GM23338 (cell line): ENCODE measurements around the gene TAF7. TPM values are rescaled to one million over a fixed set of nuclear protein-coding genes. Genes with fewer than 3 reads are reported as not detected.
A peak's percentile ranks its signal among the peaks of the same experiment; 100 is the strongest.

ENCODE experiments used
- ATAC-seq: fragments of 200-7000 bp; cut with Tn5 transposase; 3 replicates; pipeline ENCODE4 v1.9.1; 2020
- DNase-seq: peaks from one replicate; pipeline ENCODE4 v3.0.0-alpha.2; 2015; ENCODE audit warnings: low spot score
- H2AFZ ChIP-seq: fragments of 200-600 bp; sonication (generic); 2 replicates; pipeline ENCODE4 v1.8.0; 2016; ENCODE audit warnings: antibody characterized with exemption, mild to moderate bottlenecking, moderate library complexity
- H3F3A ChIP-seq: fragments of 200-600 bp; sonication (generic); replicated peaks from 2 replicates; pipeline ENCODE4 v1.8.0; 2017; ENCODE audit warnings: antibody characterized with exemption, mixed run types, low read depth
- H3K27ac ChIP-seq: fragments of 200-600 bp; sonication (generic); 2 replicates; pipeline ENCODE4 v1.6.1; 2016; ENCODE audit warnings: low read depth
- H3K27me3 ChIP-seq: fragments of 200-600 bp; sonication (generic); 2 replicates; pipeline ENCODE4 v1.8.0; 2016; ENCODE audit warnings: mild to moderate bottlenecking, mixed run types, moderate library complexity; ENCODE audit not compliant: insufficient read depth
- H3K36me3 ChIP-seq: fragments of 200-600 bp; sonication (generic); 2 replicates; pipeline ENCODE4 v1.8.0; 2016; ENCODE audit warnings: mild to moderate bottlenecking; ENCODE audit not compliant: insufficient read depth
- H3K4me1 ChIP-seq: fragments of 200-600 bp; sonication (generic); 2 replicates; pipeline ENCODE4 v1.8.0; 2016; ENCODE audit warnings: mild to moderate bottlenecking, moderate library complexity; ENCODE audit not compliant: insufficient read depth
- H3K4me2 ChIP-seq: fragments of 200-600 bp; sonication (generic); 2 replicates; pipeline ENCODE4 v1.7.1; 2017; ENCODE audit warnings: mixed run types
- H3K4me3 ChIP-seq: fragments of 200-600 bp; sonication (generic); 2 replicates; pipeline ENCODE4 v1.6.1; 2016; ENCODE audit warnings: mixed run types
- H3K79me2 ChIP-seq: fragments of 200-600 bp; sonication (generic); replicated peaks from 2 replicates; pipeline ENCODE4 v1.8.0; 2017; ENCODE audit warnings: mild to moderate bottlenecking; ENCODE audit not compliant: insufficient read depth
- H3K9me2 ChIP-seq: fragments of 200-600 bp; sonication (generic); 2 replicates; pipeline ENCODE4 v1.8.0; 2017; ENCODE audit not compliant: insufficient read depth
- H4K20me1 ChIP-seq: fragments of 200-600 bp; sonication (generic); replicated peaks from 2 replicates; pipeline ENCODE4 v1.8.0; 2017; ENCODE audit warnings: mild to moderate bottlenecking; ENCODE audit not compliant: insufficient read depth
- H3K27ac Mint-ChIP-seq: 2 replicates; pipeline ENCODE4 v1.8.0; 2020; ENCODE audit warnings: inconsistent platforms, mild to moderate bottlenecking, moderate library complexity, mixed read lengths
- H3K27me3 Mint-ChIP-seq: 3 replicates; pipeline ENCODE4 v1.8.0; 2022; ENCODE audit warnings: low read depth, mild to moderate bottlenecking, moderate library complexity, mixed read lengths, inconsistent platforms; ENCODE audit not compliant: insufficient read depth, poor library complexity
- H3K36me3 Mint-ChIP-seq: 3 replicates; pipeline ENCODE4 v1.8.0; 2021; ENCODE audit warnings: low read depth, mild to moderate bottlenecking, inconsistent platforms, moderate library complexity, mixed read lengths
- H3K4me1 Mint-ChIP-seq: 3 replicates; pipeline ENCODE4 v1.8.0; 2020; ENCODE audit warnings: mild to moderate bottlenecking, inconsistent platforms, mixed read lengths
- H3K4me3 Mint-ChIP-seq: 3 replicates; pipeline ENCODE4 v1.8.0; 2021; ENCODE audit warnings: moderate library complexity, mild to moderate bottlenecking, inconsistent platforms, mixed read lengths
- H3K9me3 Mint-ChIP-seq: 3 replicates; pipeline ENCODE4 v1.8.0; 2020; ENCODE audit warnings: moderate library complexity, mild to moderate bottlenecking, inconsistent platforms, mixed read lengths
- CREB1 ChIP-seq: fragments of 250-450 bp; sonication (Bioruptor Pico); IDR thresholded peaks from 2 replicates; pipeline ENCODE4 v1.5.0; 2020; ENCODE audit warnings: low read depth, mild to moderate bottlenecking, moderate library complexity
- CTCF ChIP-seq, 2 experiments: fragments of 200-600 bp in 1 of 2; sonication (generic) in 1 of 2; conservative IDR thresholded peaks; 2 replicates each; pipeline versions ENCODE4 v1.5.1 to v1.6.1; 2016 to 2017; ENCODE audit warnings: antibody characterized with exemption in 2 of 2, low read depth in 2 of 2, mild to moderate bottlenecking in 2 of 2, moderate library complexity in 1 of 2
- ETS1 ChIP-seq: IDR thresholded peaks from 2 replicates; pipeline ENCODE4 v1.6.1; 2016; ENCODE audit warnings: antibody characterized with exemption
- EZH2 ChIP-seq: fragments of 200-600 bp; sonication (generic); IDR thresholded peaks from one replicate; pipeline ENCODE4 v1.8.0; 2017; ENCODE audit warnings: antibody characterized with exemption, mild to moderate bottlenecking, low read depth; ENCODE audit not compliant: unreplicated experiment
- EZH2phosphoT487 ChIP-seq: fragments of 200-600 bp; sonication (generic); IDR thresholded peaks from one replicate; pipeline ENCODE4 v1.8.1; 2018; ENCODE audit warnings: antibody characterized with exemption; ENCODE audit not compliant: unreplicated experiment
- JUNB ChIP-seq: IDR thresholded peaks from one replicate; pipeline ENCODE4 v1.6.1; 2016; ENCODE audit warnings: antibody characterized with exemption; ENCODE audit not compliant: unreplicated experiment
- NANOG ChIP-seq: IDR thresholded peaks from 2 replicates; pipeline ENCODE4 v1.6.1; 2016; ENCODE audit warnings: antibody characterized with exemption, borderline replicate concordance
- POLR2AphosphoS5 ChIP-seq: IDR thresholded peaks from 2 replicates; pipeline ENCODE4 v1.6.1; 2016; ENCODE audit warnings: antibody characterized with exemption, low read depth
- STAT1 ChIP-seq: IDR thresholded peaks from one replicate; pipeline ENCODE4 v1.6.1; 2016; ENCODE audit warnings: antibody characterized with exemption; ENCODE audit not compliant: unreplicated experiment
- ZNF114 ChIP-seq: fragments of 250-450 bp; sonication (Bioruptor Pico); IDR thresholded peaks from 2 replicates; pipeline ENCODE4 v1.5.0; 2020; ENCODE audit warnings: mild to moderate bottlenecking, moderate library complexity
- ZNF331 ChIP-seq: fragments of 250-450 bp; sonication (Bioruptor Pico); IDR thresholded peaks from 2 replicates; pipeline ENCODE4 v1.5.0; 2020; ENCODE audit warnings: low read depth, mild to moderate bottlenecking, moderate library complexity
- polyA plus RNA-seq: library from polyadenylated mRNA; unstranded; fragments of >200 nt; fragmentation: Nextera tagmentation; extraction: Ambion mirVana; gene quantifications from 2 replicates; pipeline ENCODE4 v1.2.1, GENCODE V29; 2016
- total RNA-seq: library from RNA; depleted of rRNA; stranded (reverse); fragments of >200 nt; shearing (Covaris generic); gene quantifications from 2 replicates; pipeline ENCODE4 v1.2.3, GENCODE V29; 2014
- TF ChIP-seq, protein P1 (sequence below): IDR thresholded peaks from one replicate; pipeline ENCODE4 v1.6.1; 2018; ENCODE audit warnings: antibody characterized with exemption; ENCODE audit not compliant: unreplicated experiment

TAF7 gene
- total and polyA plus RNA-seq, 2 experiments from 2014 or later = 92.0 to 217 TPM

GRCh38 chr5:141330299-141331080 is 9.9 kb upstream of the TAF7 start, which contains the start of gene PCDHGA1:
Gene PCDHGA1 (plus strand): TSS chr5:141330514.
- peak; percentile 38; the same call in 2 of the 3 replicates for ATAC-seq
- no peaks in the 10 kb centered on the region for H3K4me1 ChIP-seq
- H3K9me3 Mint-ChIP-seq = peaks cover 78% of the 10 kb centered on the region
- H3F3A ChIP-seq = no peaks in the 10 kb centered on the region
- peak; percentile 63 for DNase-seq
- H3K79me2 ChIP-seq = no peaks in the 10 kb centered on the region
- H3K4me3 Mint-ChIP-seq = no peak within 1 kb of the TSS
- no peaks in the 10 kb centered on the region for H3K36me3 ChIP-seq
- TF ChIP-seq POLR2AphosphoS5 = no peak
- TF ChIP-seq, protein P1, sequence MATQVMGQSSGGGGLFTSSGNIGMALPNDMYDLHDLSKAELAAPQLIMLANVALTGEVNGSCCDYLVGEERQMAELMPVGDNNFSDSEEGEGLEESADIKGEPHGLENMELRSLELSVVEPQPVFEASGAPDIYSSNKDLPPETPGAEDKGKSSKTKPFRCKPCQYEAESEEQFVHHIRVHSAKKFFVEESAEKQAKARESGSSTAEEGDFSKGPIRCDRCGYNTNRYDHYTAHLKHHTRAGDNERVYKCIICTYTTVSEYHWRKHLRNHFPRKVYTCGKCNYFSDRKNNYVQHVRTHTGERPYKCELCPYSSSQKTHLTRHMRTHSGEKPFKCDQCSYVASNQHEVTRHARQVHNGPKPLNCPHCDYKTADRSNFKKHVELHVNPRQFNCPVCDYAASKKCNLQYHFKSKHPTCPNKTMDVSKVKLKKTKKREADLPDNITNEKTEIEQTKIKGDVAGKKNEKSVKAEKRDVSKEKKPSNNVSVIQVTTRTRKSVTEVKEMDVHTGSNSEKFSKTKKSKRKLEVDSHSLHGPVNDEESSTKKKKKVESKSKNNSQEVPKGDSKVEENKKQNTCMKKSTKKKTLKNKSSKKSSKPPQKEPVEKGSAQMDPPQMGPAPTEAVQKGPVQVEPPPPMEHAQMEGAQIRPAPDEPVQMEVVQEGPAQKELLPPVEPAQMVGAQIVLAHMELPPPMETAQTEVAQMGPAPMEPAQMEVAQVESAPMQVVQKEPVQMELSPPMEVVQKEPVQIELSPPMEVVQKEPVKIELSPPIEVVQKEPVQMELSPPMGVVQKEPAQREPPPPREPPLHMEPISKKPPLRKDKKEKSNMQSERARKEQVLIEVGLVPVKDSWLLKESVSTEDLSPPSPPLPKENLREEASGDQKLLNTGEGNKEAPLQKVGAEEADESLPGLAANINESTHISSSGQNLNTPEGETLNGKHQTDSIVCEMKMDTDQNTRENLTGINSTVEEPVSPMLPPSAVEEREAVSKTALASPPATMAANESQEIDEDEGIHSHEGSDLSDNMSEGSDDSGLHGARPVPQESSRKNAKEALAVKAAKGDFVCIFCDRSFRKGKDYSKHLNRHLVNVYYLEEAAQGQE = no peak
- peak; percentile 42 to 49 for TF ChIP-seq CTCF (conservative IDR thresholded peaks at IDR 0.05; ENCODE audit: low read depth in 2 of 2)
- TF ChIP-seq STAT1 = no peak
- TF ChIP-seq ETS1 = no peak
- TF ChIP-seq JUNB = no peak
- no peaks in the 10 kb centered on the region for H4K20me1 ChIP-seq
- peaks cover 4% of the 10 kb centered on the region for H3K27me3 Mint-ChIP-seq
- no peak within 1 kb of the TSS for H3K27ac Mint-ChIP-seq
- no peak within 1 kb of the TSS for H3K4me2 ChIP-seq
- no peak within 1 kb of the TSS for H3K4me3 ChIP-seq
- no peak within 1 kb of the TSS for H2AFZ ChIP-seq
- peaks cover 2% of the 10 kb centered on the region for H3K4me1 Mint-ChIP-seq
- H3K36me3 Mint-ChIP-seq = peaks cover 40% of the 10 kb centered on the region
- H3K27me3 ChIP-seq = no peaks in the 10 kb centered on the region
- no peak within 1 kb of the TSS for H3K27ac ChIP-seq
- H3K9me2 ChIP-seq = 0 out of 2 replicates have a peak, but pooled peaks cover 6% of the 10 kb centered on the region

DNA sequence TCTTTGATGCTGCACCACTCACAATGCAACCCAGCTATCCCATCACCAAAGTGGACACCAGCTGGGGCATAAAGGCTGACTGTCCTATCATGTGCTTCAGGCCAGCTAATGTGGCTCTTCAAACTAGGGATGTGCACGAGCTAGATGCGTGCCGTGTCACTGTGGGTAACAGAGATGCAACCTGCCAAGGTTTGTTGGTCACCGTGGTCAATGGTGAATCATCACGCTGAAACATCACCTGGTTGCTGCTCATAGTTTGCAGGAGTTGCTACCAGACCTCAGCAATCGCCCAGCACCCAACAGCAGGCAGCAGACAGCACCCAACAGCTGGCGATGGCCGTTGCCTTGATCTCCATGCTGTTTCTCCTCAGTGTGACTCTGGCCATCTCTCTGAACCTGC is 7.6 kb upstream of the TAF7 start:
- Mint-ChIP-seq H3K4me3 (no peak overlapping the region), H3K27ac (no peak overlapping the region), H3K36me3 (peaks cover 35% of the 10 kb centered on the region), H3K27me3 (peaks cover 4% of the 10 kb centered on the region), H3K4me1 (peaks cover 2% of the 10 kb centered on the region), H3K9me3 (peaks cover 58% of the 10 kb centered on the region)
- Histone ChIP-seq H4K20me1 (no peaks in the 10 kb centered on the region), H3K9me2 (0 out of 2 replicates have a peak, but pooled peaks cover 6% of the 10 kb centered on the region), H3K4me3 (no peak overlapping the region), H3K4me1 (no peaks in the 10 kb centered on the region), H3F3A (no peaks in the 10 kb centered on the region), H3K27me3 (no peaks in the 10 kb centered on the region), H3K79me2 (no peaks in the 10 kb centered on the region), H3K36me3 (no peaks in the 10 kb centered on the region), H3K27ac (no peak overlapping the region), H3K4me2 (no peak overlapping the region), H2AFZ (no peak overlapping the region)
- DNase-seq = no peak
- no peak for ATAC-seq
- TF ChIP-seq ETS1 = no peak
- TF ChIP-seq JUNB = no peak
- no peak for TF ChIP-seq EZH2phosphoT487
- no peak for TF ChIP-seq EZH2
- TF ChIP-seq NANOG = no peak
- no peak for TF ChIP-seq CREB1 (CRISPR knock-in tag)
- no peak for TF ChIP-seq ZNF331 (CRISPR knock-in tag)
- TF ChIP-seq ZNF114 = no peak
- no peak for TF ChIP-seq CTCF (conservative IDR thresholded peaks at IDR 0.05; ENCODE audit: low read depth in 2 of 2)
